ENCODE measurements around the gene AEN. TPM values are rescaled to one million over a fixed set of nuclear protein-coding genes. Genes with fewer than 3 reads are reported as not detected.

AEN gene
- total RNA-seq, 1 donor = 36.6 TPM

DNA sequence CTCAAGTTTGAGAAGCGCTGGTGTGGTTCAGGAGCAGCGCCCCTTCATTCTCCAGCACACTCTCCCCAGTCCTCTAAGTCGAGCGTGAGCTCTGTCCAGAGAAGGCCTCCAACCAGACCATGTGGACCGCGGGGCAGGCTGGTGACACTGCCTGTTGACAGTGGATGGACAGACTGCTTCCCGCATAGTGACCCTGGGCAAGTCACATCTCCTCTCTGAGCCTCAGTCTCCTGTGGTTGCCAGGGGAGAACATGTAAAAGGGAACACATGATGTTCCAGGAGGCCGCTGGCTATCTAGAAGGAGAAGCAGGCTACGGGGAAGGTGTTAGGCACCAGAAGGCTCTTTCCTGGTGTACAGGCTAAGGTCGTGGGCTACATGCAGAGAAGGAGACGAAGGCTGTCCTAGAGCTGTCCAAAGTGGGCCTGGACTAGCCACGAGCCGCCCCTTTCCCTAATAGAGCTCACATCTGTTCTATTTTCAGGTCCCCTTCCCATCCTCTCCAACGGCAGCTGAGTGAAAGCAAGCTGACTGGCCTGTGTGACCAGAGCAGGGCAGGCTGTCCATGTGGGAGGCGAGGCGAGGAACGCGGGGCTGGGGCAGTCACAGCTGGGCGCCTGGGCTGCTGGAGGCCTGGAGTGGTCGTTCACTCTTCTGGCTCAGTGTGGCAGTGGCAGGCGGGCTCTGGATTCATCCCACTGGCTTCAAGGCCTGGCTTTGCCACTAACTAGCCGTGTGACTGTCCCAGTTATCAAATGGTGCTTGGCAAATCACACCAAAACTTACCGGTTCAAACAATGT lies 28.8 kb downstream of the AEN start:
- no peak for DNase-seq (ENCODE audit: low read depth)
- no peak overlapping the region for H3K4me3 ChIP-seq (ENCODE audit: low read depth, low read length)
- TF ChIP-seq, protein P1, sequence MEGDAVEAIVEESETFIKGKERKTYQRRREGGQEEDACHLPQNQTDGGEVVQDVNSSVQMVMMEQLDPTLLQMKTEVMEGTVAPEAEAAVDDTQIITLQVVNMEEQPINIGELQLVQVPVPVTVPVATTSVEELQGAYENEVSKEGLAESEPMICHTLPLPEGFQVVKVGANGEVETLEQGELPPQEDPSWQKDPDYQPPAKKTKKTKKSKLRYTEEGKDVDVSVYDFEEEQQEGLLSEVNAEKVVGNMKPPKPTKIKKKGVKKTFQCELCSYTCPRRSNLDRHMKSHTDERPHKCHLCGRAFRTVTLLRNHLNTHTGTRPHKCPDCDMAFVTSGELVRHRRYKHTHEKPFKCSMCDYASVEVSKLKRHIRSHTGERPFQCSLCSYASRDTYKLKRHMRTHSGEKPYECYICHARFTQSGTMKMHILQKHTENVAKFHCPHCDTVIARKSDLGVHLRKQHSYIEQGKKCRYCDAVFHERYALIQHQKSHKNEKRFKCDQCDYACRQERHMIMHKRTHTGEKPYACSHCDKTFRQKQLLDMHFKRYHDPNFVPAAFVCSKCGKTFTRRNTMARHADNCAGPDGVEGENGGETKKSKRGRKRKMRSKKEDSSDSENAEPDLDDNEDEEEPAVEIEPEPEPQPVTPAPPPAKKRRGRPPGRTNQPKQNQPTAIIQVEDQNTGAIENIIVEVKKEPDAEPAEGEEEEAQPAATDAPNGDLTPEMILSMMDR (IDR thresholded peaks at IDR 0.05; ENCODE audit: insufficient read depth, low read length) = no peak

DNA sequence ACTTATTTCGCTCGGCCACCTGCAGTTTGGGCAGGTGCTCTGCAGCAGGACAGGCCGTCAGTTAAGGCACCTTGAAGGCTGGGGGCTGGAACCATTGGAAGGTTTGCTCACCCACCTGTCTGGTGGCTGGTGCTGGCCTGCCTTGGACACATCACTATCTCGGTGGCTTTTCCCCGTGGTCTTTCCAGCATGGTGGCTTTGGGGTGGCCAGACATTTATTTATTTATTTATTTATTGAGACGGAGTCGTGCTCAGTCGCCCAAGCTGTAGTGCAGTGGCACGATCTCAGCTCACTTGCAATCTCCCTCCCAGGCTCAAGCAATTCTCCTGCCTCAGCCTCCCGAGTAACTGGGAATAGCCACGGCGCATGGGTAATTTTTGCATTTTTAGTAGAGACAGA lies 29.4 kb downstream of the AEN start:
- no peak for DNase-seq (ENCODE audit: low read depth)
- TF ChIP-seq, protein P1 (IDR thresholded peaks at IDR 0.05; ENCODE audit: insufficient read depth, low read length) = no peak
- no peak overlapping the region for H3K4me3 ChIP-seq (ENCODE audit: low read depth, low read length)

DNA sequence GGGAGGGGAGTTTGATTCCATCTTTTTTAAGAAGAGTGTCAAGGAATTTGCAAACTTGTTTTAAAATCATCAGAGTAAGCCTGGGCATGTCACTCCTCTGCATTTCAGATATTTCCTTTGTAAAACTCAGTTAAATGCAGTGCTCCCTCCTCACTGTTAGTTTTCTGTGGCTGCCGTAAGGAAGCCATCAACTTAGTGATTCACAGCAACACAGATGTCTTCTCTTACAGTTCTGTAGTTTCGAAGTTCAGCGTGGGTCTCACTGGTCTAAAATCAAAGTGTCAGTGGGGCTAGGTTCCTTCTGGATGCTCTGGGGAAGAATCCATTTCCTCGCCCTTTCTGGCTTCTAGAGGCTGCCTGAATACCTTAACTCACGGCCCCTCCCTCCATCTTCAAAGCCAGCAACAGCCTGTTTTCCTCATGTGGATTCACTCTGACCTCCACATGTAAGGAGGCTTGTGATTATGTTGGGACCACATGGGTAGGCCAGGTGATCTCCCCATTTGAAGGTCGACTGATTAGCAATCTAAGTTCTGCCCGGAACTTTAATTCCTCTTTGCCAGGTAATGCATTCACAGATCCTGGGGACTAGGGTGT lies 30.1 kb downstream of the AEN start:
- TF ChIP-seq, protein P1 (IDR thresholded peaks at IDR 0.05; ENCODE audit: insufficient read depth, low read length) = no peak
- no peak overlapping the region for H3K4me3 ChIP-seq (ENCODE audit: low read depth, low read length)
- no peak for DNase-seq (ENCODE audit: low read depth)

DNA sequence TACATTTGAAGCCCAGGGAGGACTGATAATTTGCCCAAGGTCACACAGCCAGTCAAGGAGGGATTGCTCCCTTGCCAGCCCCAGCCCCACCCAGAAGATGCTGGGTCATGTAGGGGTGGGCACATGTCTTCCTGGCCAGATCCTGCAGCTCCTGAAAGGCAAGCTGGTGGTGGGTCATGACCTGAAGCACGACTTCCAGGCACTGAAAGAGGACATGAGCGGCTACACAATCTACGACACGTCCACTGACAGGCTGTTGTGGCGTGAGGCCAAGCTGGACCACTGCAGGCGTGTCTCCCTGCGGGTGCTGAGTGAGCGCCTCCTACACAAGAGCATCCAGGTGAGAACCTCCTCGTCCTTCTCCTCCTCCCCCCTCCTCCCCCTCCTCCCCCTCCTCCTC lies 30.8 kb downstream of the AEN start:
- no peak overlapping the region for H3K4me3 ChIP-seq (ENCODE audit: low read depth, low read length)
- TF ChIP-seq, protein P1 (IDR thresholded peaks at IDR 0.05; ENCODE audit: insufficient read depth, low read length) = no peak
- no peak for DNase-seq (ENCODE audit: low read depth)

DNA sequence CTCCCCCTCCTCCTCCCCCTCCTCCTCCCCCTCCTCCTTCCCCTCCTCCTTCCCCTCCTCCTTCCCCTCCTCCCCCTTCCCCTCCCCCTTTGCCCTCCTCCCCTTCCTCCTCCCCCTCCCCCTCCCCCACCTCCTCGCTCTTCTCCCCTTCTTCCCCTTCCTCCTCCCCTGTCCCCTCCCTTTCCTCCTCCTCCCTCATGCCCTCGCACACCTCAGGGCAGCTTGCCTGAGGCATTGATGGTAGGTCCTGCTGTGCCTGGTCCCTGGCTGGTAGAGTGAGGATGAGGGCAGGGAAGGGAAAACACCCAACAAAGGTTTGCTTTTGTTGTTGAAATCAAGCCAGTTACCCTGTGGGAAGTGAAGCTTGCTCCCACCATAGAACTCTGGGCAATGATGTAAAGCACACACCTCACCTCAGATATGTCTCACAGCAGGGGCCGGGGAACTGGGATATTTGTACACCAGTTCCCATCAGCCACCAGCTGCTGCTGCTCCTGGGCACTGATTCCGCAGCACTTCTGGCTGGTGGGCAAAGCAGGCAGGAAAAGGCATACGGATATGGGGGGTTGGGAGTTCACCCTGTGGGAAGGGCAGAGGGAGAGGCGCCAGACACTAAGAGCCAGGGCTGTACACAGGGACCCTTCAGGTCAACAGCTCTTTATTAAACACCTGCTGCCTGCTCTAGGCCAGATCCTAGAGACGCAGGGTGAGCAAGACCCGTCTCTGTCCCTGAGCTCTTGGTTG lies 31.5 kb downstream of the AEN start:
- no peak overlapping the region for H3K4me3 ChIP-seq (ENCODE audit: low read depth, low read length)
- TF ChIP-seq, protein P1 (IDR thresholded peaks at IDR 0.05; ENCODE audit: insufficient read depth, low read length) = no peak
- no peak for DNase-seq (ENCODE audit: low read depth)

DNA sequence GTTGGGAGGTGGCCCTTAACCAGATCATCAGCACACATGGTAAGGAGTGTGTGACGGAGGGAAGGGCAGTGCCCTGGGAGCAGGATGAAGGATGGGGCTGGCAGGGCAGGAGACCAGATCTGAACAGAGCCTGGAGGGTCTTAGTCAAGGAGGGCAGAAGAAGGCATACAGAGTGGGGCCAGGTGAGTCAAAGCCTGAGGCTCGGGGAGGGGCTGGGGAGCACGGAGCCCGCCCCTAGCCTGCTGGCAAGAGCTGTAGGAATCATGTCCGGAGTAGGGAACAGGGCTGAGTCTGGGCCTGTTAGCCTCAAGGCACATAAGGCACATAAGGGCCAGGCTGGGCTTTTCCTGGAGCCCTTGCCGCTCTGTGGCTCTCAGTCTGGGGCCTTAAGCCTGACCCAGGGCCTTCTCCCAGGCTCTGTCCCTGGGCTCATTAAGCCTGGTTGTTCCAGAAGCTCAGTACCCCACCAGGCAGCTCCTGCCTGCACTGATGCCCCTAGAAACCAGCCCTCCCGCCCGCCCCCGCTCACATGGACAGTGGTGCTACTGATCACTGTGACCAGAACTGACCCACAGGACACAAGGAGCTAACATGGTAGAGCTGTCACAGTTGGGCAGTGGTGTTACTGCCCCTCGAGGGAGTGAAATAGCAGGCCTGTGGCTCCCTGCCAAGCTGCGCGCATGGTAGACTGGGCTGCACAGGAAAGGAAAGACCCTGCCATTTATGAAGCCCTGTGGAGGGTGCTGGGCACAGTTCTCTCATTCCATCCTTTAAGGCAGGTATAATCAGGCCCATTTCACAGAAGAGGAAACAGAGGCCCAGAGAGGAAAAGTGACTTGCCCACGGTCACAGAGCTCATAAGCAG lies 32.3 kb downstream of the AEN start:
- H3K4me3 ChIP-seq (ENCODE audit: low read depth, low read length) = no peak overlapping the region
- TF ChIP-seq, protein P1 (IDR thresholded peaks at IDR 0.05; ENCODE audit: insufficient read depth, low read length) = no peak

More for the DNA sequence above, 32.3 kb downstream of the AEN start:
- DNase-seq (ENCODE audit: low read depth) = no peak

All from fibroblast of the aortic adventitia (primary cell).